Measurements from ENCODE around the gene UBE2G1. TPM values are rescaled to one million over a fixed set of nuclear protein-coding genes. Genes with fewer than 3 reads are reported as not detected.

Gene UBE2G1
- total RNA-seq, 1 experiment from 2014 or later: 65.1 TPM

- Mint-ChIP-seq H3K36me3 (ENCODE audit: insufficient read depth, unreplicated experiment) (peaks cover 27% of the 10 kb centered on the region), H3K27ac (ENCODE audit: low read depth, unreplicated experiment) (no peak overlapping the region), H3K27me3 (ENCODE audit: insufficient read depth, unreplicated experiment) (no peaks in the 10 kb centered on the region), H3K9me3 (ENCODE audit: unreplicated experiment) (no peaks in the 10 kb centered on the region), H3K4me1 (ENCODE audit: insufficient read depth, unreplicated experiment) (no peaks in the 10 kb centered on the region), H3K4me3 (ENCODE audit: unreplicated experiment) (no peak overlapping the region)
- ChIA-PET POLR2A (interaction anchor here (0.6 to 1.4 kb wide), 2 partner anchors 69 to 160 kb away, joined by 3 to 4 read pairs; no protein-coding TSS in a partner anchor), CTCF (no interaction called here)
- no TSS peak for BruUV-seq (replicated peaks)
- DNase-seq (ENCODE audit: unreplicated experiment): no peak
- no peak for TF ChIP-seq CTCF (IDR thresholded peaks at IDR 0.05; ENCODE audit: unreplicated experiment)
- intact Hi-C loops (cut with micrococcal nuclease): no loop called here
Measured at GRCh38 chr17:4297351-4297750, 69.1 kb downstream of the UBE2G1 start.

- H3K36me3 Mint-ChIP-seq (ENCODE audit: insufficient read depth, unreplicated experiment): peaks cover 30% of the 10 kb centered on the region
- TF ChIP-seq CTCF (IDR thresholded peaks at IDR 0.05; ENCODE audit: unreplicated experiment): no peak
- no peaks in the 10 kb centered on the region for H3K27me3 Mint-ChIP-seq (ENCODE audit: insufficient read depth, unreplicated experiment)
- no peak overlapping the region for H3K27ac Mint-ChIP-seq (ENCODE audit: low read depth, unreplicated experiment)
- H3K4me1 Mint-ChIP-seq (ENCODE audit: insufficient read depth, unreplicated experiment): no peaks in the 10 kb centered on the region
- ChIA-PET POLR2A (interaction anchor here (0.9 kb wide), 1 partner anchor 65 kb away, joined by 5 read pairs; no protein-coding TSS in a partner anchor), CTCF (interaction anchor here (0.6 to 2.4 kb wide), 2 partner anchors 9 to 1969 kb away, joined by 3 to 18 read pairs; no protein-coding TSS in a partner anchor)
- no peak overlapping the region for H3K4me3 Mint-ChIP-seq (ENCODE audit: unreplicated experiment)
- H3K9me3 Mint-ChIP-seq (ENCODE audit: unreplicated experiment): no peaks in the 10 kb centered on the region
- intact Hi-C loops (cut with micrococcal nuclease): no loop called here
- DNase-seq (ENCODE audit: unreplicated experiment): no peak
- no TSS peak for BruUV-seq (replicated peaks)
Measured at GRCh38 chr17:4295686-4296085, 70.8 kb downstream of the UBE2G1 start.

GRCh38 chr17:4293572-4293971 is 72.9 kb downstream of the UBE2G1 start:
- POLR2A ChIA-PET: interaction anchor here (0.7 kb wide), 2 partner anchors 36 to 44 kb away, joined by 3 to 4 read pairs; no protein-coding TSS in a partner anchor
- no peak for TF ChIP-seq CTCF (IDR thresholded peaks at IDR 0.05; ENCODE audit: unreplicated experiment)
- CTCF ChIA-PET: interaction anchor here (0.6 to 2.4 kb wide), 4 partner anchors 11 to 81 kb away, joined by 3 to 18 read pairs (median 4); no protein-coding TSS in a partner anchor
- Mint-ChIP-seq H3K4me3 (ENCODE audit: unreplicated experiment) (no peak overlapping the region), H3K4me1 (ENCODE audit: insufficient read depth, unreplicated experiment) (no peaks in the 10 kb centered on the region), H3K27ac (ENCODE audit: low read depth, unreplicated experiment) (no peak overlapping the region), H3K36me3 (ENCODE audit: insufficient read depth, unreplicated experiment) (peaks cover 35% of the 10 kb centered on the region), H3K27me3 (ENCODE audit: insufficient read depth, unreplicated experiment) (no peaks in the 10 kb centered on the region), H3K9me3 (ENCODE audit: unreplicated experiment) (no peaks in the 10 kb centered on the region)
- intact Hi-C loops (cut with micrococcal nuclease): no loop called here
- no TSS peak for BruUV-seq (replicated peaks)
- DNase-seq (ENCODE audit: unreplicated experiment): no peak

GRCh38 chr17:4287710-4288109 is 78.8 kb downstream of the UBE2G1 start:
- H3K27ac Mint-ChIP-seq (ENCODE audit: low read depth, unreplicated experiment): no peak overlapping the region
- TF ChIP-seq CTCF (IDR thresholded peaks at IDR 0.05; ENCODE audit: unreplicated experiment): no peak
- CTCF ChIA-PET: no interaction called here
- no peaks in the 10 kb centered on the region for H3K4me1 Mint-ChIP-seq (ENCODE audit: insufficient read depth, unreplicated experiment)
- intact Hi-C loops (cut with micrococcal nuclease): no loop called here
- DNase-seq (ENCODE audit: unreplicated experiment): no peak
- H3K36me3 Mint-ChIP-seq (ENCODE audit: insufficient read depth, unreplicated experiment): peaks cover 50% of the 10 kb centered on the region
- POLR2A ChIA-PET: interaction anchor here (0.6 kb wide), 1 partner anchor 397 kb away, joined by 3 read pairs; no protein-coding TSS in a partner anchor
- no peaks in the 10 kb centered on the region for H3K27me3 Mint-ChIP-seq (ENCODE audit: insufficient read depth, unreplicated experiment)
- H3K4me3 Mint-ChIP-seq (ENCODE audit: unreplicated experiment): no peak overlapping the region
- no peaks in the 10 kb centered on the region for H3K9me3 Mint-ChIP-seq (ENCODE audit: unreplicated experiment)
- BruUV-seq (replicated peaks): no TSS peak
